ENCODE results near the gene UNC5CL.
"Not testable (repeated sequence)": the region's sequence is repeated elsewhere in the genome, so short reads cannot be mapped to it uniquely, and the experiment has no call there.

UNC5CL gene

GRCh38 chr6:41006980-41007379 is 32.0 kb downstream of the UNC5CL start:
- not testable (repeated sequence) for DNase-seq (ENCODE audit: low read depth in 2 of 2)

DNA sequence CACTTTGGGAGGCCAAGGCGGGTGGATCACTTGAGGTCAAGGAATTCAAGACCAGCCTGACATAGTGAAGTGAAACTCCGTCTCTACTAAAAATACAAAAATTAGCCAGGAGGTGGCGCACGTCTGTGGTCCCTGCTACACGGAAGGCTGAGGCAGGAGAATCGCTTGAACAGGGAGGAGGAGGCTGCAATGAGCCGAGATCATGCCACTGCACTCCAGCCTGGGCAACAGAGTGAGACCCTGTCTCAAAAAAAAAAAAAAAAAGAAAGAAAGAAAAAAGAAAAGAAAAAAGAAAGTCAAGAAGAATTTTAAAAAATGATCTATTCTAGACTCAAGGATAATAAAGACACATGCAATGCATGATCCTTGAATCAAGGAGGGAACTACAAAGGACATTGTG is 32.8 kb downstream of the UNC5CL start:
- peak; percentile 27 to 51 for DNase-seq (ENCODE audit: low read depth in 2 of 2)

DNA sequence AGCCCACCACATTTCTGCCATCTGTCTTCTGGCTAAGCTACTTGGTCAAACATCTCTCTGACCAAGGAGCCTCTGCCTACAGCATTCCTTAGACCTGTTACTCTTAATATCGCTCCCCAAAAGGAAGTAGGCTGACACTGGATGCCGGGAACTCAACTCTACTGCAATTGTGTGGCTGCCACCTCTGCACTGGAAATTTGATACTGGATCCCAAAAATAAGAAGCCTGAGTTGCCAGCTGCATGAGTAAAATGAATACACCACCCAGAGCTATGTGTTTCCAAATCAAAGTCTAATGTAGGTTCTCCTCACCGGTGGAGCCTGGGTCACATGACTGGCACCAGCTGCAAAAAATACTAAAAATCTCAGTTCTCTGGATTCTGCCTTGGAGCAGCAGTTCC is 36.9 kb downstream of the UNC5CL start:
- no peak for DNase-seq (ENCODE audit: low read depth in 2 of 2)

- DNase-seq (ENCODE audit: low read depth in 2 of 2): no peak
Observed at GRCh38 chr6:41000248-41000647, 38.8 kb downstream of the UNC5CL start.

GRCh38 chr6:40999569-40999968 is 39.5 kb downstream of the UNC5CL start:
- peak in 1 of 2 donors; percentile 1 for DNase-seq (ENCODE audit: low read depth in 2 of 2)

DNA sequence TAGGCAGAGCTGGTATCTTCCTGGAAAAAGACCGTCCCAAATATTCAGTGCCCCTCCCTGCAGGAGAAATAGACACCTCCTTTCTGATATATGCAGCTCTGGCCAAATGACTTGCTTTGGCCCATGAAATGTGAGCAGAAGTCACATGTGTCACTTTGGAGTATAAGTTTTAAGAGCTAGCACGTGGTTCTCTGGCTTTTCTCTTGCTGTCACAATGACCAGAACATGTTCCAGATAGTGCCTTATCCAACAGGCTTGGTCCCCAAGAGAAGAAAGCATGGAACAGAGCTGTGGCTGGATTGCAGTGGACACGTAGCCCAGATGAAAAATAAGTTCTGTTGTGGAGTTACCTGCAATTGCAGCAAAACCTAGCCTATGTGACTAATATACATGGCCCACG is 40.4 kb downstream of the UNC5CL start:
- no peak for DNase-seq (ENCODE audit: low read depth in 2 of 2)

- no peak for DNase-seq (ENCODE audit: low read depth in 2 of 2)
Observed at GRCh38 chr6:40997234-40997957, 41.6 kb downstream of the UNC5CL start.

DNA sequence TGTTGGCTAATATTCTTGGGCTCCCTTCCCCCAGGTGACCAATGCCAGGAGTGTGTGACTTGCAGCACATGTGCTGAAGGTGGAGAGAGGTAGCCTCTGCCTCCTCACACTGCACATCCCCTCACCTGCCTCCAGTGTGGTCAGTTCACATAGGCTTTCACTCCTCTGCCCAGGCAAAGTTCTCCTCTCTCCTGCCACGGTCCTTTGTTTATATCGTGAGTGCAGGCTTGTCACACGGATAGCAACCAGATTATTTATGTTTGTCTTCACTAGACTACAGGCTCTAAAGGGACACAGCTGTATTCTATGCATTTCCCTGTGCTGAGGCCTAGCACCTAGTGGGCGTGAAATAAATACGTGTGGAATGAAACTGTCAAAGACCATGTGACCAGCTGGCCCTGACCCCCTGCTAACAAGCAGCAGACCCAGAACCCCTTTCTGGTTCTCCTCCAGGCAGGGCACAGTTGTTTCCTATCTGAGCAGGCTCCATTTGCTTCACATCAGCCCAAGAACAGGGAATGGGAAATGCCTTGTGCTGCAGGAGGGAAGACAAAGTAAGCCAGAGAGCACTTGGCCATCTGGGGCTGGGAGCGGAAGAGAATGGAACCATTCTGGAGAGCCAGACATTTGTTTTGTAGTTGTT is 42.3 kb downstream of the UNC5CL start:
- DNase-seq (ENCODE audit: low read depth in 2 of 2): no peak

- DNase-seq (ENCODE audit: low read depth in 2 of 2): no peak
Observed at GRCh38 chr6:40992746-40993145, 46.3 kb downstream of the UNC5CL start.

DNA sequence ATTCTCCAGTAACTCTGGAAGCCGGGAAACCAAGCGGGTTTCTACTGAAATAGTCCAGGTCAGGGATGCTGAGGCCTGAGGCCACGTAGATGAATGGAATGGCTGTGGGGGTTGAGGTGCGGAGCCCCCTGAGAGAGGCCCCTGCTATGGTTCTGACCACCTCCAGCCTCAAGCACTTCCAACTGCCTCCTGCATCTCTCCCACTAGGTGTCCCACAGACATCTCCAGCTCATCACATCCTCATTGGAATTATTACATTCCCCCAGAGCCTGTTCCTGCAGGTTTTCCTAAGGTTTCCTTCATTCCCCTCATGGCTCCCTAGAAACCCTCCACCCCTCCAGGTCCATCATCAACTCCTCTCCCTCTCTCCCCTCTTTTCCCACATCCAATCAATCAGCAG is 48.7 kb downstream of the UNC5CL start:
- DNase-seq (ENCODE audit: low read depth in 2 of 2): no peak

DNA sequence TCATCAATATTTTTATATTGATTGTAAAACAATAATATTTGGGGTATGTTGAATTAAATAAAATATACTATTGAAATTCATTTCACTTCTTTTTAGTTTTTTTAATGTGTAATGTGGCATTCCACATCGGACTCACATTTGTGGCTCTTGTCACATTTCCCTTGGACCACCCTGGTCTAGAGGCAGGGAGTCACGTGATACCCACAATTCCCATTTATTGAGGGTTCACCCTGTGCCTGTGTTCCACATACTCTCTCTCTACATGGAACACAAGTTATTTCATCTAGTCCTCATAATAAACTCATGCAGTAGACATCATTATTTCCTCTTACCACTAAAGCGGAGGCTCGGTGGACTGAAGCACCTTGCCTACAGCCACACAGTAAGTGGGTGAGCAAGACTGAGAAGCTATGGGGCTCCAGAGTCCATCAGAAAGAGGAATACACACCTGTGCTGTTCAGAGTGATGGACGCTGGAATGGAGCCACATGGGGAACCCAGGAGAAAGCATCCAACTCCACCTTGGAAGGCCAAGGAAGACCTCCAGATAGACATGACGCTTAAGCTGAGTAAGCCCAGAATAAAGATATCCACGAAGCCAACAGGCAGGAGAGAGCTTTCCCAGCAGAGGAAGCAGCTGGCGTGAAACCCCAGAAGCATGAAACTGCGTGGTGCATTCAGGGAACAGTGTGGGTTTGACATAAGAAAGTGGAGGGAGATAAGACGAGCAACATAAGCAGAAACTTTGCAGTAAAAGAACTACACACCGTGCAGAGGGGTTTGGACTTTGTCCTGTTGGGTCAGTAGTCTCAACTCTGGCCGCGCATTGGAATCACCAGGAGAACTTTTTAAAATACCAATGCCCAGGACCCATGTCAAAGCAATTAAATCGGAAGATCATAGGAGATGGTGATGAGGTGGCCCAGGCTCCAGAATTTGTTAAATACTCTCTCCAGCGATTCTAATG is 49.5 kb downstream of the UNC5CL start:
- DNase-seq (ENCODE audit: low read depth in 2 of 2): no peak

GRCh38 chr6:40988634-40989033 is 50.4 kb downstream of the UNC5CL start:
- DNase-seq (ENCODE audit: low read depth in 2 of 2): no peak

GRCh38 chr6:40986921-40987819 is 51.9 kb downstream of the UNC5CL start:
- no peak for DNase-seq (ENCODE audit: low read depth in 2 of 2)

DNA sequence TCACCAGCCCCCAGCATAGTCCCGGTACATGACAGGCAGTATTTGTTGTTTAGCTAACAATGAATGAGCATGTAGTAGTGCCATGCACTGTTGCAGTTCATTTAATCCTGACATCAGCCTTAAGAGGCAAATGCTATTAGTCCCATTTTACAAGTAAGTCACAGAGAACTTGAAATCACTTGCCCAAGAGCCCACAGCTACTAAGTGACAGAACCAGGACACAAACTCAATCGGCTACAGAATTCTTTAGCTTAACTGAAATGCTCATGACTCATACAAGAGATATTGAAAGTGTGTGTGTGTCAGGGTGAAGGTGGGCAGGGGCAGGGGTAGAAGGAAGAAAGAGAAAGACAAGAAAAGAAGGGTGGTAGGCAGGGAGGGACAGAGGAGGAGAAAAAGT is 52.7 kb downstream of the UNC5CL start:
- DNase-seq (ENCODE audit: low read depth in 2 of 2): no peak

DNA sequence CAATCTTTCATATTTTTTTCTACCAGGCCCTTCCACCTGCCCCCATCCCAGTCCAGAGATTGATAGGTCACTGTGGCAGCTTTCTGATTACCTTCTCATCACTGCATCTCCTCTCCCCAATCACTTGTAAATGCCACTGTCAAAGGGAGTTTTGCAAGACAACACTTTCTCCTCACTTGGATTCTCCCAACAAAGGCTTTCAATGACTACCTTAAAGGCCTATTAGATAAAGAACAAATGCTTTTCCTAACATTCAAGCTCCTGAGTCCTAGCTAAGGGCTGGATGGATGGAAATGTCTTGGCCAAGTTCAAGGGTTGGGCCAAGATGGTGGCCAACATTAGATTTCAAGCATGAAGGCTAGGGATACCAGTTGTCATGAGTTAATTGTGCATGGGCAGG is 55.3 kb downstream of the UNC5CL start:
- no peak for DNase-seq (ENCODE audit: low read depth in 2 of 2)

- no peak for DNase-seq (ENCODE audit: low read depth in 2 of 2)
Observed at GRCh38 chr6:40982917-40983316, 56.1 kb downstream of the UNC5CL start.

GRCh38 chr6:40978687-40979289 is 60.2 kb downstream of the UNC5CL start:
- no peak for DNase-seq (ENCODE audit: low read depth in 2 of 2)

DNA sequence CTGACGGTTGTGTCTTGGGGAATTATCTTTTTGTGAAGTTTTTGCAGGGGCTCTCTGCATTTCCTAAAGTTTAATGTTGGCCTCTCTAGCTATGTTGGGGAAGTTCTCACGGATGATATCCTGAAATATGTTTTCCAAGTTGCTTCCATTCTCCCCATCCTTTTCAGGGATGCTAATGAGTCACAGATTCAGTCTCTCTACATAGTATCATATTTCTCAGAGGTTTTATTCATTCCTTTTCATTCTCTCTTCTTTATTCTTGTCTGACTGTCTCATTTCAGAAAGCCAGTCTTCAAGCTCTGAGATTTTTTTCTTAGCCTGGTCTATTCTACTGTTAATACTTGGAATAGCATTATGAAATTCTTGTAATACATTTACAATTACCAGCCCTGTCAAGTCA is 61.3 kb downstream of the UNC5CL start:
- DNase-seq (ENCODE audit: low read depth in 2 of 2): no peak

DNA sequence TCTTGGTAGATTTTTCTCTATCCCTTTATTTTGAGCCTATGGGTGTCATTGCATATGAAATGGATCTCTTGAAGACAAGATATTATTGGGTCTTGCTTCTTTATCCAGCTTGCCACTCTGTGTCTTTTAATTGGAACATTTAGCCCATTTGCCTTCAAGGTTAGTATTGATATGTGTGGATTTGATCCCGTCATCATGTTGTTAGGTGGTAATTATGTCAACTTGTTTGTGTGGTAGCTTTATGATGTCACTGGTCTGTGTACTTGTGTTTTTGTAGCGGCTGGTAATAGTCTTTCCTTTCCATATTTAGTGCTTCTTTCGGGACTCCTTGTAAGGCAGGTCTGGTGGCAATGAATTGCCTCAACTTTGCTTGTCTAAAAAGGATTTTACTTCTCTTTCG is 61.9 kb downstream of the UNC5CL start:
- DNase-seq (ENCODE audit: low read depth in 2 of 2): no peak
